Bone marrow (tissue), 2 donors: Measurements from ENCODE around the gene UBE2J2.
A peak's percentile ranks its signal among the peaks of the same experiment; 100 is the strongest.

Experiments used
- DNase-seq, 2 donors: peaks; one replicate each; lab custom pipeline; 2025; lab: John Stamatoyannopoulos, UW

Gene UBE2J2

GRCh38 chr1:1309251-1310108, 35.8 kb upstream of the UBE2J2 start:
- DNase-seq: no peak

- DNase-seq: no peak
Measured at GRCh38 chr1:1308756-1309250, 35.1 kb upstream of the UBE2J2 start.

GRCh38 chr1:1307923-1308755, 34.5 kb upstream of the UBE2J2 start, which contains the start of the genes ACAP3 and PUSL1:
TSS of gene ACAP3 (minus strand) at chr1:1307930. CDS start at chr1:1307815, 115 bp downstream.
TSS of gene PUSL1 (plus strand) at chr1:1308597. CDS start at chr1:1308644, 47 bp downstream.
- peak; percentile 81 to 98 for DNase-seq

GRCh38 chr1:1307261-1307922, 33.7 kb upstream of the UBE2J2 start:
- DNase-seq: no peak

GRCh38 chr1:1306661-1307260, 33.1 kb upstream of the UBE2J2 start:
- no peak for DNase-seq

GRCh38 chr1:1306070-1306660, 32.5 kb upstream of the UBE2J2 start:
- DNase-seq: no peak

GRCh38 chr1:1305300-1306069, 31.8 kb upstream of the UBE2J2 start:
- DNase-seq: peak; percentile 49 to 68

GRCh38 chr1:1304331-1305299, 31.0 kb upstream of the UBE2J2 start:
- DNase-seq: no peak

GRCh38 chr1:1303736-1304135, 30.1 kb upstream of the UBE2J2 start:
- DNase-seq: no peak

GRCh38 chr1:1302951-1303509, 29.4 kb upstream of the UBE2J2 start:
- no peak for DNase-seq

- no peak for DNase-seq
Measured at GRCh38 chr1:1302006-1302430, 28.4 kb upstream of the UBE2J2 start.

GRCh38 chr1:1300352-1300739, 26.7 kb upstream of the UBE2J2 start:
- DNase-seq: no peak

GRCh38 chr1:1299686-1300351, 26.2 kb upstream of the UBE2J2 start:
- no peak for DNase-seq

GRCh38 chr1:1298861-1299685, 25.4 kb upstream of the UBE2J2 start:
- DNase-seq: no peak

- no peak for DNase-seq
Measured at GRCh38 chr1:1297802-1298424, 24.3 kb upstream of the UBE2J2 start.

- no peak for DNase-seq
Measured at GRCh38 chr1:1296070-1297061, 22.7 kb upstream of the UBE2J2 start.
